Stomach (tissue), 4 donors: ENCODE results near the gene PRDX2.

Source experiments
- EP300 ChIP-seq: sonication (generic); formaldehyde crosslinking; IDR thresholded peaks from one replicate; pipeline ENCODE4 v1.6.1; 2017; ENCODE audit warnings: antibody characterized with exemption
- TF ChIP-seq, protein P1 (sequence below), 7 experiments: fragments of 450-650 bp in 4 of 7; fragments of 200-600 bp in 3 of 7; sonication (generic) in 3 of 7; IDR thresholded peaks; one replicate each; pipeline ENCODE4 v1.5.1; 2016 to 2019; ENCODE audit warnings: antibody characterized with exemption in 7 of 7, control low read depth in 2 of 7, mild to moderate bottlenecking in 1 of 7

DNA sequence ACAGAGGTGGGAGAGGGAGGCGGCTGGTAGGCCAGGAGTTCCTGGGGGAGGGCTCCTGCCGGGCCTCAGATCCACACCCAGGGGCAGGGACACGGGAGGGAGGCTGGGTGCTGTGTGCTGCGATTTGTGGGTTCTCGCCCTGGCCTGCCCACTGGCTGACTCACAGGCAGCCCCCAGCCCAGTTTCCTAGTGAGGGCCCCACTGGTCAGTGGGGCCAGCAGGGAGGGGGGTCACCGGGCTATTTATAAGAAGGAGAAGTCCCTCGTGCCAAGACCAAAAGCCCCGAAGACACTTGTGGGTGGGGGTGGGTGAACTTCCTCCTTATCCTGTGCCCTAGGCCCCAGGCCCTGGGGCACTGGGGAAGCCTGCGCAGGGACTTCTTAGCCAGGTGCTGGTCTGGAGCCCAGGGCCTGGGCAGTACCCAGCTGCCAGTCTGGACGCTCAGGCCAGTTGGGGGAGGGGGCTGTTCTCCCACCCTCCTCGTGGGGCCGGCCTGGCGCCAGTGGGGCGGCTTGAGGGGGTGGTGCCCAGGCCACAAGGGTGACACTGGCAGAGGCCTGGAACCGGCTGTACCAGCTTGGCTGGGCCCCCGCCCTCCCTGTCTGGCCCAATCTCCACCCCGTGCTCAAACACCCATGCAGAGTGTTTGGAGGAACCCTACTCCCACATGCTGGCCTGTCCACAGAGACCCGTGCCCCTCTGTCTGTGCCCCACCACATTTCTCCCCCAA is 15.3 kb downstream of the PRDX2 start:
- TF ChIP-seq, protein P1, sequence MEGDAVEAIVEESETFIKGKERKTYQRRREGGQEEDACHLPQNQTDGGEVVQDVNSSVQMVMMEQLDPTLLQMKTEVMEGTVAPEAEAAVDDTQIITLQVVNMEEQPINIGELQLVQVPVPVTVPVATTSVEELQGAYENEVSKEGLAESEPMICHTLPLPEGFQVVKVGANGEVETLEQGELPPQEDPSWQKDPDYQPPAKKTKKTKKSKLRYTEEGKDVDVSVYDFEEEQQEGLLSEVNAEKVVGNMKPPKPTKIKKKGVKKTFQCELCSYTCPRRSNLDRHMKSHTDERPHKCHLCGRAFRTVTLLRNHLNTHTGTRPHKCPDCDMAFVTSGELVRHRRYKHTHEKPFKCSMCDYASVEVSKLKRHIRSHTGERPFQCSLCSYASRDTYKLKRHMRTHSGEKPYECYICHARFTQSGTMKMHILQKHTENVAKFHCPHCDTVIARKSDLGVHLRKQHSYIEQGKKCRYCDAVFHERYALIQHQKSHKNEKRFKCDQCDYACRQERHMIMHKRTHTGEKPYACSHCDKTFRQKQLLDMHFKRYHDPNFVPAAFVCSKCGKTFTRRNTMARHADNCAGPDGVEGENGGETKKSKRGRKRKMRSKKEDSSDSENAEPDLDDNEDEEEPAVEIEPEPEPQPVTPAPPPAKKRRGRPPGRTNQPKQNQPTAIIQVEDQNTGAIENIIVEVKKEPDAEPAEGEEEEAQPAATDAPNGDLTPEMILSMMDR (IDR thresholded peaks at IDR 0.05): no peak
- TF ChIP-seq EP300: no peak
